Parathyroid adenoma (tissue), 2 donors: ENCODE results near the gene NAALADL2.

Source experiments
- H2AFZ ChIP-seq: fragments of 300-600 bp; sonication (generic); one replicate; pipeline ENCODE4 v1.7.0; 2017; ENCODE audit warnings: antibody characterized with exemption, mild to moderate bottlenecking
- H3K27ac ChIP-seq: fragments of 300-600 bp; sonication (generic); one replicate; pipeline ENCODE4 v1.7.0; 2017
- H3K27me3 ChIP-seq: fragments of 300-600 bp; sonication (generic); one replicate; pipeline ENCODE4 v1.7.0; 2017; ENCODE audit warnings: low read length; ENCODE audit not compliant: control insufficient read depth, insufficient read depth
- H3K36me3 ChIP-seq: fragments of 300-600 bp; sonication (generic); one replicate; pipeline ENCODE4 v1.7.0; 2017; ENCODE audit warnings: low read length; ENCODE audit not compliant: control insufficient read depth, insufficient read depth
- H3K4me1 ChIP-seq: fragments of 300-600 bp; sonication (generic); one replicate; pipeline ENCODE4 v1.7.0; 2017; ENCODE audit warnings: control low read depth
- H3K4me2 ChIP-seq: fragments of 300-600 bp; sonication (generic); one replicate; pipeline ENCODE4 v1.7.0; 2017; ENCODE audit warnings: low read length
- H3K4me3 ChIP-seq: fragments of 300-600 bp; sonication (generic); one replicate; pipeline ENCODE4 v1.7.0; 2017; ENCODE audit warnings: low read depth, low read length
- H3K79me2 ChIP-seq: fragments of 300-600 bp; sonication (generic); one replicate; pipeline ENCODE4 v1.7.0; 2017; ENCODE audit warnings: control low read depth
- H3K9ac ChIP-seq: fragments of 300-600 bp; sonication (generic); one replicate; pipeline ENCODE4 v1.7.0; 2017; ENCODE audit warnings: mild to moderate bottlenecking
- H3K9me3 ChIP-seq: fragments of 300-600 bp; sonication (generic); one replicate; pipeline ENCODE4 v1.7.0; 2017; ENCODE audit warnings: low read length; ENCODE audit not compliant: control insufficient read depth
- TF ChIP-seq, protein P1 (sequence below): fragments of 300-600 bp; sonication (generic); IDR thresholded peaks from one replicate; pipeline ENCODE4 v1.7.0; 2017; ENCODE audit warnings: antibody characterized with exemption, mild to moderate bottlenecking
- donor health status: primary hyperparathyroidism.

NAALADL2 gene

DNA sequence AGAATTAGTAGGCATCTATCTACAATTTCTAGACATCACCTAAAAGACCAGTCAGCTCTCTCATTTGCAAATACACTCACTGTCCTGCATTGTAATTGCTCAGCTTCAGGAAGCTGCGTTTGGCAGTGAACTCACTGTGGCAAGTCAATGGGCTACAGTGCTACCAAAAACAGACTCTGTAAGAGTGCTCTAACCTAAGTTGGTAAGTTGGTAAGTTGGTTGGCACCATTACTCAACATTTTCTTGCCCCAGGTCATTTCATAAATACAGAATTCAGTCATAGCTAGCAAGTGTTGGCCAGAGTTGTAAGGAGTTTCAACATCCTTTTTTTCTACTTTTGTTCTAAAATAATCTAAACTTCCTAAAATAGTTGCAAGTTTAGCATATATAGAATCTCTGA, 466.3 kb downstream of the NAALADL2 start:
- Histone ChIP-seq H3K9me3 (no peaks in the 10 kb centered on the region), H3K4me3 (no peak overlapping the region), H2AFZ (no peak overlapping the region), H3K4me1 (no peaks in the 10 kb centered on the region), H3K79me2 (no peaks in the 10 kb centered on the region), H3K36me3 (no peaks in the 10 kb centered on the region), H3K27me3 (no peaks in the 10 kb centered on the region), H3K27ac (no peak overlapping the region), H3K9ac (no peak overlapping the region), H3K4me2 (no peak overlapping the region)
- TF ChIP-seq, protein P1, sequence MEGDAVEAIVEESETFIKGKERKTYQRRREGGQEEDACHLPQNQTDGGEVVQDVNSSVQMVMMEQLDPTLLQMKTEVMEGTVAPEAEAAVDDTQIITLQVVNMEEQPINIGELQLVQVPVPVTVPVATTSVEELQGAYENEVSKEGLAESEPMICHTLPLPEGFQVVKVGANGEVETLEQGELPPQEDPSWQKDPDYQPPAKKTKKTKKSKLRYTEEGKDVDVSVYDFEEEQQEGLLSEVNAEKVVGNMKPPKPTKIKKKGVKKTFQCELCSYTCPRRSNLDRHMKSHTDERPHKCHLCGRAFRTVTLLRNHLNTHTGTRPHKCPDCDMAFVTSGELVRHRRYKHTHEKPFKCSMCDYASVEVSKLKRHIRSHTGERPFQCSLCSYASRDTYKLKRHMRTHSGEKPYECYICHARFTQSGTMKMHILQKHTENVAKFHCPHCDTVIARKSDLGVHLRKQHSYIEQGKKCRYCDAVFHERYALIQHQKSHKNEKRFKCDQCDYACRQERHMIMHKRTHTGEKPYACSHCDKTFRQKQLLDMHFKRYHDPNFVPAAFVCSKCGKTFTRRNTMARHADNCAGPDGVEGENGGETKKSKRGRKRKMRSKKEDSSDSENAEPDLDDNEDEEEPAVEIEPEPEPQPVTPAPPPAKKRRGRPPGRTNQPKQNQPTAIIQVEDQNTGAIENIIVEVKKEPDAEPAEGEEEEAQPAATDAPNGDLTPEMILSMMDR = no peak

DNA sequence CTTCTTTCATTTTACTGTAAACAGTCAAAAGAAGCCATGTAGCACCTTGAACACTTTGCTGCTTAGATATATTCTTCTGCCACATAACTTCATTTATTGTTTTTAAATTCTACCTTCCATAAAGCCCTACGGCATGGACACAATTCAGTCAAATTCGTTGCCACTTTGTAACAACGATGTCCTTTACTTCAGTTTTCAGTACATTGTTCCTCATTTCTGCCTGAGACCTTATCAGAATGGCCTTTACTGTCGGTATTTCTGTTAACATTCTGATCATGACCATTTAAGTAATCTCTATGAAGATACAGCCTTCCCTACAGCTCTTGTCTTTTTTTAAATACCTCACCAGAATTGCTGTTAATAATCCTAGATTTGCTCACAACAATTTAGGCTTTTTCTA, 466.9 kb downstream of the NAALADL2 start:
- H3K27ac ChIP-seq = no peak overlapping the region
- no peaks in the 10 kb centered on the region for H3K36me3 ChIP-seq
- H3K4me1 ChIP-seq = no peaks in the 10 kb centered on the region
- no peaks in the 10 kb centered on the region for H3K27me3 ChIP-seq
- TF ChIP-seq, protein P1 = no peak
- no peak overlapping the region for H3K9ac ChIP-seq
- no peak overlapping the region for H3K4me2 ChIP-seq
- H3K4me3 ChIP-seq = no peak overlapping the region
- no peak overlapping the region for H2AFZ ChIP-seq
- no peaks in the 10 kb centered on the region for H3K79me2 ChIP-seq
- no peaks in the 10 kb centered on the region for H3K9me3 ChIP-seq

DNA sequence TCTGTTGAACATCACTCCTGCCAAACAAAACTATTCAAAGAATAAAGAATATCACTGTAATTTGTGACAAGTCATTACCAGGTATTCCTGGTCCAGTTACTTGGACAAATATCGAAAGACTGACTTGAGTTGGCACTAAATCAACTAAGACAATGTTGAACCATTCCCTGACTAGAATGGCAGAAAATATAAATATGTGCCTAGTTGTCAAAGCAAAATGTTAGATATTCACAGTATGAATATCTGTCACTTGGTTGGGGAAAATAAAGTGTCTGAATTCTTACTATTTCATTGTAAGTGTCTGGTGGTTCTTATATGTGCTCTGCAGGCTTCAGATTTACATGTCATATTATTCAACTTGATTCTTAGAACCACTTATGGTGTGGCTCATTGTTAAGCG, 470.2 kb downstream of the NAALADL2 start:
- Histone ChIP-seq H3K27me3 (no peaks in the 10 kb centered on the region), H3K9me3 (no peaks in the 10 kb centered on the region), H3K4me1 (no peaks in the 10 kb centered on the region), H3K4me2 (no peak overlapping the region), H3K4me3 (no peak overlapping the region), H3K36me3 (no peaks in the 10 kb centered on the region), H3K79me2 (no peaks in the 10 kb centered on the region), H3K27ac (no peak overlapping the region), H2AFZ (no peak overlapping the region), H3K9ac (no peak overlapping the region)
- TF ChIP-seq, protein P1 = no peak

GRCh38 chr3:175335229-175335628, 476.1 kb downstream of the NAALADL2 start:
- H3K4me3 ChIP-seq = no peak overlapping the region
- no peaks in the 10 kb centered on the region for H3K79me2 ChIP-seq
- H3K9me3 ChIP-seq = no peaks in the 10 kb centered on the region
- H2AFZ ChIP-seq = no peak overlapping the region
- H3K9ac ChIP-seq = no peak overlapping the region
- H3K27me3 ChIP-seq = no peaks in the 10 kb centered on the region
- H3K4me1 ChIP-seq = no peaks in the 10 kb centered on the region
- TF ChIP-seq, protein P1 = no peak
- H3K4me2 ChIP-seq = no peak overlapping the region
- no peak overlapping the region for H3K27ac ChIP-seq
- no peaks in the 10 kb centered on the region for H3K36me3 ChIP-seq

GRCh38 chr3:175336406-175337133, 477.4 kb downstream of the NAALADL2 start:
- TF ChIP-seq, protein P1 = no peak
- Histone ChIP-seq H3K79me2 (no peaks in the 10 kb centered on the region), H3K27me3 (no peaks in the 10 kb centered on the region), H3K9me3 (no peaks in the 10 kb centered on the region), H3K27ac (no peak overlapping the region), H3K9ac (no peak overlapping the region), H3K4me3 (no peak overlapping the region), H3K4me1 (no peaks in the 10 kb centered on the region), H2AFZ (no peak overlapping the region), H3K4me2 (no peak overlapping the region), H3K36me3 (no peaks in the 10 kb centered on the region)
